GM19035 (cell line): ENCODE measurements around the gene DOK3.

ENCODE experiments used
- ATAC-seq: cut with Tn5 transposase; IDR thresholded peaks from one replicate; pipeline ENCODE4 v1.9.1; 2021; ENCODE audit not compliant: unreplicated experiment

Gene DOK3

GRCh38 chr5:177452688-177453638 is 56.7 kb downstream of the DOK3 start:
- ATAC-seq, result no peak
